ENCODE results near the gene STK32A. TPM values are rescaled to one million over a fixed set of nuclear protein-coding genes. Genes with fewer than 3 reads are reported as not detected.

STK32A gene
- total RNA-seq, 1 donor from 2014 or later, result 0.63 TPM

DNA sequence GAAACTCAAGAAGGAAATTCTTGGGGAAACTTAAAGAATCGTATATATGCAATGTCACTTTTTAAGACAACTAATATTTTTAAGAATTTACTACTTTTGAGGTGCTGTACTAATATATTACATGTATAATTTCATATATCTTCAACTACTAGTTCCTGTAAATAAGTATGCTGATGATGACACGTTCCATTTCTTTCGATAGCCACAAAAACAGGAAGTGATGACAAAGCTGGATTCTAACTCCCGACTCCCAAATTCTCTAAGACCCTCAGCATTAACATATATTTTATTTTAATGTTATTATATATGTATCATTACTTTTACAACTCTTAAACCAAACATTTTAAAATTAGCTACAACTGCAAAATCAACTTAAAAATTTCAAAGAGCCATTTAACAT is 74.8 kb downstream of the STK32A start:
- H3K4me3 ChIP-seq (ENCODE audit: low read depth, low read length), result no peak overlapping the region
- no peak for DNase-seq (ENCODE audit: low read depth)
- no peak for TF ChIP-seq CTCF (conservative IDR thresholded peaks at IDR 0.05; ENCODE audit: low read depth, low read length)

- TF ChIP-seq CTCF (conservative IDR thresholded peaks at IDR 0.05; ENCODE audit: low read depth, low read length), result no peak
- H3K4me3 ChIP-seq (ENCODE audit: low read depth, low read length), result no peak overlapping the region
- DNase-seq (ENCODE audit: low read depth), result peak; percentile 76
Measured at GRCh38 chr5:147310059-147310704, 75.4 kb downstream of the STK32A start.

DNA sequence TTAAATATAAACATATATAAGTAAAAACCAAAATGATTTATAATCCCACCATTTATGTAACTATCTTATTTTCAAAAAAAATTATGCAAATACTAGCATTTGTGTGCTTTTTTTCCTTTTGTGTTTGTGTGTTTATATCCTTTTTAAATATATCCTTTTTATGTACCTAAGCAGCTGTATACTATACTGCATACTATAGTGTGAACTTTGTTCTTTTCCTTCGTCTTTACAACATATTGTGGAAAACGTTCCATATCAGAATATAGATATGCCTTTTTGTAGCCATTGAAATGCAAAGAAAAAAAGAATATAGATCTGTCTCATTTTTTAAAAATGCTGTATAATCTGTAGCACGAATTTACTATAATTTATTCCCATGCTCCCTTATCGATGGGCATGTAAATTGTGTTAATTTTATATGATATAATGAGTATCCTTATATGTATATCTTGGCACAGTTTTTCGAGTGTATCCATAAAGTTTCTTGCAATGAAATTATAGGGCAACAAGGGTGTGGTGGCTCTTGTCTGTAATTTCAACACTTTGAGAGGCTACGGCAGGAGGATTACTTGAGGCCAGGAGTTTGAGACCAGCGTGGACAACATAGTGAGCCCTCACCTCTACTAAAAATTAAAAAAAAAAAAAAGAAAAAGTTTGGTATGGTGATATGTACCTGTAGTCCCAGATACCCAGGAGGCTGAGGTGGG is 83.3 kb downstream of the STK32A start:
- no peak for DNase-seq (ENCODE audit: low read depth)
- H3K4me3 ChIP-seq (ENCODE audit: low read depth, low read length), result no peak overlapping the region
- TF ChIP-seq CTCF (conservative IDR thresholded peaks at IDR 0.05; ENCODE audit: low read depth, low read length), result no peak

GRCh38 chr5:147321569-147321968 is 86.7 kb downstream of the STK32A start:
- DNase-seq (ENCODE audit: low read depth), result no peak
- no peak for TF ChIP-seq CTCF (conservative IDR thresholded peaks at IDR 0.05; ENCODE audit: low read depth, low read length)
- no peak overlapping the region for H3K4me3 ChIP-seq (ENCODE audit: low read depth, low read length)

- TF ChIP-seq CTCF (conservative IDR thresholded peaks at IDR 0.05; ENCODE audit: low read depth, low read length), result no peak
- no peak overlapping the region for H3K4me3 ChIP-seq (ENCODE audit: low read depth, low read length)
- DNase-seq (ENCODE audit: low read depth), result no peak
Measured at GRCh38 chr5:147327421-147327820, 92.6 kb downstream of the STK32A start.

DNA sequence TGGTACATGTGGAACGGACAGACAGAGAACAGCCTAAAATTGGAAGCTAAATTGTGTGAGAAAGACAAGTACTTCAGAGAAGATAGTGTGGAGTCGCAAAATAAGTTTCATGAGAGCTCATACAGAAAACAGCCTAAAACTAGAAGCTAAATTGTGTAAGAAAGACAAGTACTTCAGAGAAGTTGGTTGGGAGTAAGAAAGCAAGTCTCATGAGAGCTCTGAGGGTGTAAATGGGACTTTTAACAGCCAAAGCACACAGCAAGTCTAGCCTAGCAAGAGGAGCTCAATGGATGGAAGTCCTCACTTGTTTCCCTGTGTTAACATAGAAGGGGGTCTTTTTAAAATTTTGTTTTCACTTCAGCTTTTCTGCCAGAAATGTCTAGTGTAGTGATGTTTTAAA is 93.1 kb downstream of the STK32A start:
- no peak for TF ChIP-seq CTCF (conservative IDR thresholded peaks at IDR 0.05; ENCODE audit: low read depth, low read length)
- no peak overlapping the region for H3K4me3 ChIP-seq (ENCODE audit: low read depth, low read length)
- DNase-seq (ENCODE audit: low read depth), result no peak

DNA sequence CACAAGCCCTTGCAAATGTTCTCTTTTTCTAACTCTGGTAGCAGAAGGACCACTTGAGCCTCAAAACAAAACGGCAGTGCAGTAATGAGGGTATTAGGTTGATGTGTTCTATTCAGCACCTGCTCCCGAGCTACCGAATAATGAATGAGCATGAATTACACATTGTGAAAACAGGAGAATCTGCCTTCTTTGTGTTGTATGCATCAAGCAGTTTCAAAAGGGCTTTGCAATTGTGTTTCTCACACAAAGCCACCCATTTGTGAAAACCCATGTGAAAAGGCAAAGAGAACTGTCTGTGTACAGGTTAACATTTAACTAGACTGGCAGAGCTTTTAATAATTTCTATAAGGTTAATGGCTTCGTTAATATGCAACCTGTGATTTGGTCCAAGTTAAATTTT is 97.8 kb downstream of the STK32A start:
- TF ChIP-seq CTCF (conservative IDR thresholded peaks at IDR 0.05; ENCODE audit: low read depth, low read length), result no peak
- no peak overlapping the region for H3K4me3 ChIP-seq (ENCODE audit: low read depth, low read length)
- DNase-seq (ENCODE audit: low read depth), result no peak

All from epithelial cell of proximal tubule (primary cell).